Nephron (organoid): Measurements from ENCODE around the gene PFKFB1.

Source experiments
- H3K27ac Mint-ChIP-seq, 3 experiments: 2 replicates each; pipeline ENCODE4 v1.8.0; 2020; ENCODE audit warnings: mixed read lengths in 3 of 3, mild to moderate bottlenecking in 2 of 3, moderate library complexity in 1 of 3
- H3K27me3 Mint-ChIP-seq: 2 replicates; pipeline ENCODE4 v1.8.0; 2021; ENCODE audit warnings: low read depth, mild to moderate bottlenecking, moderate library complexity, mixed read lengths
- H3K36me3 Mint-ChIP-seq: 2 replicates; pipeline ENCODE4 v1.8.0; 2020; ENCODE audit warnings: low read depth, mixed read lengths
- H3K4me1 Mint-ChIP-seq: 2 replicates; pipeline ENCODE4 v1.8.0; 2020; ENCODE audit warnings: mixed read lengths
- H3K4me3 Mint-ChIP-seq, 3 experiments: 2 replicates each; pipeline ENCODE4 v1.8.0; 2020; ENCODE audit warnings: mild to moderate bottlenecking in 3 of 3, mixed read lengths in 3 of 3, moderate library complexity in 2 of 3
- H3K9me3 Mint-ChIP-seq: 2 replicates; pipeline ENCODE4 v1.8.0; 2020; ENCODE audit warnings: mixed read lengths
- CTCF ChIP-seq, 3 experiments: fragments of 200-600 bp; sonication (generic); IDR thresholded peaks; one replicate each; pipeline ENCODE4 v1.5.0; 2021; ENCODE audit warnings: antibody characterized with exemption in 3 of 3; ENCODE audit not compliant: unreplicated experiment in 3 of 3

Gene PFKFB1

GRCh38 chrX:54885740-54886139, 108.2 kb downstream of the PFKFB1 start:
- Mint-ChIP-seq H3K27ac (no peak overlapping the region), H3K4me1 (no peaks in the 10 kb centered on the region), H3K36me3 (peaks cover 4% of the 10 kb centered on the region), H3K27me3 (no peaks in the 10 kb centered on the region), H3K4me3 (no peak overlapping the region), H3K9me3 (peaks cover 37% of the 10 kb centered on the region)
- TF ChIP-seq CTCF (IDR thresholded peaks at IDR 0.05; ENCODE audit: unreplicated experiment in 3 of 3) = no peak
